ENCODE results near the gene MYO18B.

The MYO18B gene

DNA sequence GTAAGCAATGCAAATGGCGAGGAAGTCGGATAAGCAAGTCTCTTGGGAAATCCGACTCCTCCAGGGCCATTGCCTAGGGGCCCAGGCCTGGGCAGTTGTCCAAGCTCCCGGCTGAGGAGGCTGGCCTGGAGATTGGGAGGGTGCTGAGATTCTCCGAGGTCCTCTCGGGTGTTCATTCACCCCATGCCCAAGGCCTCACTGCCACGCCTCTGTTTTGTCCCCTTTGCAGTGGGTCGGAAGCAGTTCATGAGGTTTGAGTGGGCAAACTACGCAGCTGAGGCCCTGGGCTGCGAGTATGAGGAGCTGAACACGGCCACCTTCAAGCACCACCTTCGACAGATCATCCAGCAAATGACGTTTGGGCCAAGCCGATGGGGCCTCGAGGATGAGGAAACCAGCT is 81.3 kb downstream of the MYO18B start:
- no peak for DNase-seq (ENCODE audit: low spot score)

DNA sequence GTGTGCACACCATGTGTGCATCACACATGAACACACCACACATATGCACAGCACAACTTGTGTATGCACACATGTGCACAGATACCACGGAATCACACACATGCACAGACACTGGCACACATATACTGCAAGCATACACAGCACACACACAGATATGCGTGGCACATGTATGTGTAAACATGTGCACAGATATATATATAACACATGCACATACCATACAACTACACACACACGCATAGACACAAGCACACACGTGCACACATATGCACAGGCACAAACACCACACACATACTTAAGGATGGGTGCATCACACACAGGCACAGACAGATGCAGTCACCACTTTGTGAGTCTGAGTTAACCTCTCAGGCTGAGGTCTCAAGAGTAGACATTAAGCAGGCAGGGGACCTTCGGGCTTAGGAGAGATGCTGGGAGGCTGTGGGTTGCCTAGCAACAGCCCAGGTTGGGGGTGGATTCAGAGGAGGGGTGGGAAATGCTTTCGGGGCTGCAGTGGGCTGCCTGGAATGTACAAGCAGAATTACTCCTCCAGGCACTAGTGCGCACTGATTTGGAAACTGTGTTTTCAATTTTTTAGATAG is 82.9 kb downstream of the MYO18B start:
- DNase-seq (ENCODE audit: low spot score): no peak

DNA sequence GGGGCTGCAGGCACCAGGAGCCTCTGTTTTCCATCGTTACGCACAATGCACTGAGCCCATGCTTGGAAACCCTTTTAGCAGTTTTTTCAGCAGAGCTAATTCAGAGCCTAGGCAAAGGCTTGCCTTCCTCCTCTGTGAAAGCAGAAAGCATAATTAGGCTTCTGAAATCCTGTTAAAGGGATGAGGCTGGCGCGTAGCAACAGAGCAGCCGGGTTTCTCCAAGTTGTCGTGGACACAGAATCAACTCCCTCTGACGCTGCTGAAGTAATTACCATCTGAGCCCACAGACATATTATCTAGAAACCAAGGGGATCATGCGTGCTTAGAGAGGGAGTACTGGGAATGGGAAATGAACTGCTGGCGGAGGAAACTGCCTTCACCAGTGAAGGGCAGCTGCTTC is 85.4 kb downstream of the MYO18B start:
- DNase-seq (ENCODE audit: low spot score): no peak

DNA sequence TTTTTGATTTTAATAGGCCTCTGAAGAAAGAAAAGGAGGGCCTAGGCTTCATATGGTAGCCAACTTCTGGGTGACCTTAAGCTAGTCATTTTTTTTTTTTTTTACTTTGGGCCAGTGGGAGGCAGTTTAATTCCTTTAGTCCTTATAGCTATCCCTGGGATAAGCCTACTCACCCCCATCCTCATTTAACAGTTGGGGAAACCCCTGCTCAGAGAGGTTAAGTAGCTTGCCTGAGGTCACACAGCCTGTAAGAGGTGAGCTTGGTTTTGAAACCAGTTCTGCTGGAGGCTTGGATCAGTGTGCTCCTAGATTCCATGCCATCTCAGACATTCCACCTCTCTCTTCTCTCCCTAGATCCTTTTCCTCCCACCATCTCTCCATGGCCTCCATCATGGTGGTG is 86.4 kb downstream of the MYO18B start:
- no peak for DNase-seq (ENCODE audit: low spot score)

DNA sequence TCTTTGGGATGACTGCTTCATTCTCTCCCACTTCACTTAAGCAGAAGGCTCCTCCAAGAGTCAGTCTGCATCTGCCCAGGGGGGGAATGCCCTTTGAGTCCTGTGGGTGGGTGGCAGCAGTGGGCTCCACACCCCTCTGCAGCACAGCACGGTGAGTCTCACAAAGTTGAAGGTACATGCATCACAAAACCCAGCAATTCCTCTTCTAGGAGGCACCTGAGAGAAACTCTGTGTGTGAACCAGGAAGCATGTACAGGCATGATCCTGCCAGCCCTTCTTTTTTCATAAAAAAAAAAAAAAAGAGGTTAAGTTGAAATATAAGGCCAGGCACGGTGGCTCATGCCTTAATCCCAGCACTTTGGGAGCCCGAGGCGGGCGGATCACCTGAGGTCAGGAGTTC is 87.2 kb downstream of the MYO18B start:
- DNase-seq (ENCODE audit: low spot score): no peak

DNA sequence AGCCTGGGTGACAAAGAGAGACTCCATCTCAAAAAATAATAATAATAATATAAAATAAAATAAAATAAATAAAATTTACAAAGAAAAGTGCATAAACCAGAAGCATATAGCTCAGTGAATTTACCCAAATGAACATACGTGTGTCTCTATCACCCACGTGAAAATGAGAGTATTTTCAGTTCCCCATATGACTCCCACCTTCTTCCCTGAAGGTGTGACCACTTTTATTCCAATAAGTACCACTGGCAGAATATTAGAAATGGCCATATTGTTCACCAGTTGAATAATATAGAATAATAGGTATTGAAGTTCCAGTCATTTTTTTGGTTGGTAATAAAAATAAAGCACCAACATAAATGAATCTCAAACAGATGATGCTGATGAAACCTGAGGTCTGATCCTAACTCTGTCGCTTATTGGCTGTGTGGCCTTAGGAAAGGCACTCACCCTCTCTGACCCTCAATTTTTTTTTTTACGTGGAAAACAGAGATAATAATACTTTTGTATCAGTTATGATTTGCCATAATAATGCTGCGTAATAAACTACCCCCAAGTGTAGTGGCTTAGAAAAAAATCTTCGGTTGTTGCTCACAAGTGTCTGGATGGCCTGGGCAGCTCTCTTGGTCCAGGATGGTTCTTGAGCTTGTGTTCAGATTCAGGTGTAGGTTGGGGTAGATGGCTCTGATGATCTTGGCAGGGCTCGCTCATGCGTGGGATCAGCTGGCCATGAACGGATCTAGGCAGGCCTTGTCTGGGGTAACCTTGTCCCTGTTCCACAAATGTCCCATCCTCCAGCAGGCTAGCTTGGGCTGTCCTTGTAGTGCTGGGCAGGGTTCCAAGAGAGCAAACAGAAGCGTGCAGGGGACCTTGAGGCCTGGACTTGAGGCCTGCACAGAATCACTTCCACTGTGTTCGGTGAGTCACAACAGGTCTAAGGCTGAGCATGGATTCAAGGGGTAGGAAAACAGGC is 88.1 kb downstream of the MYO18B start:
- DNase-seq (ENCODE audit: low spot score): no peak

DNA sequence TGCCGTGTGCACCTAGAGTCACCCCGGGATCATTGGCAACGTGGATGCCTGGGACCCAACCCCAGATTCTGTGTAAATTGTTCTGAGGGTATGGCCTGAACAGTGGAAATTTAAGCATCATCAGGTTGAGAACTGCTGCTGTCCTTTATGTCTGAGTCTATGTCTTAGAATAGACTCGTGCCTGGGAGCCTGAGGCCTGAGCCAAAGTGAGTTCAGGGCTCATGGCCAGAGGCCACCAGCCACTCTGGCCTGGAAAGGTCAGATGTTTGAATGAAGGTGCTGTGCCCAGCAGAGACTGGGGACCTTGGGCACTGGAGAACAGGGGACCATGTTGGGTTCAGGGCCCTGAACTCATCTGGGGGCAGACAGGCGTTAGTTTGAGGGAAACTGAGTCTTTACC is 91.1 kb downstream of the MYO18B start:
- DNase-seq (ENCODE audit: low spot score): no peak

DNA sequence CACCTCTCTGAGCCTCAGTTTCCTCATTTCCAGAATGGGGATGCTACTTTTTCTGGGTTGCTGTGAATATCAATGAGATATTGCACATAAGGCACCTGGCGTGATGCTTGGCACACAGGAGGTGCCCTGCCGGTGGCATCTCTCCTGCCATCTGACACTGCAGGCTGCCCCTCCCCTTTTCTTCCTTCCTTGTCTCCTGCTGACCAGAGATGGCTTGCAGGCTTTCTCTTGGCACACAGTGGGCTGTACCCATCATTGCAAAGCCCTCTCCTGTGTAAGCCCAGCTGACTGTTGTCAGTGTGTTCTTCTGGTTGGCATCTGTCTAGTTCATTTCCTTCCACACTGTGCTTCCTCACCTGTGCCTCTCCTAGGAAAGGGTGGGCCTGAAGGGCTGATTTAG is 91.7 kb downstream of the MYO18B start:
- no peak for DNase-seq (ENCODE audit: low spot score)

DNA sequence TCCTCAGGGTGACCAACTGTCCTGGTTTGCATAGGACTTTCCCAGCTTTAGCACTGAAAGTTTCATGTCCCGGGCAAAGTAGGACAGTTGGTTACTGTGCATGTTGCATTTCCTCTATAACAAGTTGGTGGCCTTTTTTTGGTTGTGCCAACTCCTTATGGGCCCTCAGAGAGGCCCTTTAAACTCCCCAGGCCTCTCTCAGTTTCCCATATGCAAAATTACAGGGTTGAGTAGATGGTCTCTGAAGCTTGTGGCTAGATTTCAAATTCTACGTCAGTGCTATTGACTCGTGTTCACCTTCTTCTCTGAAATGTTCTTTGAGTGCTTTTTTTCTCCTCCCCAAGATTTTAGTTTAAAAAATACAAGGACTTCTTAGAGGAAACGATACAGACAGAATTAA is 92.5 kb downstream of the MYO18B start:
- no peak for DNase-seq (ENCODE audit: low spot score)

DNA sequence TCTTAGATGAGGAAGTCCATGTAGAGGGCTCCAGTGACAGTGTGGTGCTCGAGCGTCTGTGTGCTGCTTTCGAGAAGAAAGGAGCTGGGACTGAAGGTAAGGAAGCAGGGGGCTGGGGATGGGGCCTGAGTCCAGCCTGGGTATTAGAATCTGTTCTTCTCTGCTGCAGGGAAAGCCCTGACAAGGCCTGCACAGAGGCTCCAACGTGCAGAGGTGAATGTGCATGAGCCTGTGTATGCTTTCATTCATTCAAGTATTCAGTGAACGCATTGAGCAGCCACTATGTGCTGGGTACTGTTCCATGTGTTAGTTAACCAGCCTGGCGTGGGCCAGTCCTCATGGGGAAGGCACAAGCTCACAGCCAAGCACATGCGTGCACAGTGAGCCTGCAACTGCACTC is 93.4 kb downstream of the MYO18B start:
- no peak for DNase-seq (ENCODE audit: low spot score)

DNA sequence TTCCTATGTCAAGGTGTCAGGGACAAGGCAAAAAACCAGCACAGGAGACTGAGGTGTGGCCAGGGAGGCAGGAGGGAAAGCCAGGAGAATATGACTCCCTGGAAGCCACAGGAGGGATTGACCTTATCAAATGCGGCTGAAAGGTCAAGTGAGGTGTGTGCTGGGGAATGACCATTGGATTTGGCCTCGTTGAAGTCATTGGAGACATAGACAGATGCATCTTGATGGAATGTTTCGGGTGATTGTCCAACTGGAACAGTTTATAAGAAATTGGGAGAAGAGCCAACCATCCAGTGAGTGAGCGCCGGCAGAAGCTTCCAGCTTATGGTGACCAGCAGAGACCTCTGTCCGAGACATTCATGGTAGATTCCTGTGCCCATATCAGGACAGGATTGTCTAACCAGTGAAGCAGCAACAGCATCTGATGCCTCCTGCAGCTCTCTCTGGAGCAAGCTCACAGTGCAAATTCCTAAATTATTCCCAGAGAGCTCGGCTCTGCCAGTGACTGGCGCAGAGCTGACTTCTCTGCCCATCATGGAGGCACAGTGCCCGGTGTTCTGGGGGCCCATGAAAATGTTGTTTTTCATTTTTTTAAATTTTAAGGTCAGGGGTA is 95.4 kb downstream of the MYO18B start:
- DNase-seq (ENCODE audit: low spot score): no peak

DNA sequence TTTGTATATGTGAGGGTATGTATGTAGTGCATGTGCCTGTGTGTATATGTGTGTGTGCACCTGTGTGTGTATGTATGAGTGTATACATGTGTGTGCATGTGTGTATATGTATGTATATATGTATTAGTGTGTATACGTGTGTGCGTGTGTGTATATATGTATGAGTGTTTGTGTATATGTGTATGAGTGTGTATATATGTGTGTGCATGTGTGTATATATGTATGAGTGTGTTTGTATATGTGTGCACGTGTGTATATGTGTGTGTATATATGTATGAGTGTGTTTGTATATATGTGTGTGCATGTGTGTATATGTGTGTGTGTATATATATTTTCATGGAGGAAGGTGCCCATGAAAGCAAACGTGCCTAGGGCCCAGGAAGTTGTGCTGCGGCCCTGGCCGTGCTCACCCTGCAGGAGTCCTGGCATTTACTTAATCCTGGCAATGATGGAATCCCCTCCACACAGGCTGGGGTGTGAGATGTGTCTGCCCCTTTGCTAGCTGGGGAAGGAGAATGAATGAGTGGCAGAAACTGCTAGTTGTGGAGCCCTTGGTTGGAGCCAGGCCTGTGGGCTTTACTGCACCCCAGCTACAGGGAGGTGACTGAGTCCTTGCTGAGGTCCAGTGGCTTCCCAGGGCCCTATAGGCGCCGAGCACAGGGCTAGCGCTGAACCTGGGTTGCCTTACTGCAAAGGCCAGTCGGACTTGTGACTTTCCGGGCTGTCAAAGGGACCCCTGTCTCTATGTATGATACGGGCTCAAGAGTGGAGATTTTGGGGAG is 97.2 kb downstream of the MYO18B start:
- DNase-seq (ENCODE audit: low spot score): no peak

DNA sequence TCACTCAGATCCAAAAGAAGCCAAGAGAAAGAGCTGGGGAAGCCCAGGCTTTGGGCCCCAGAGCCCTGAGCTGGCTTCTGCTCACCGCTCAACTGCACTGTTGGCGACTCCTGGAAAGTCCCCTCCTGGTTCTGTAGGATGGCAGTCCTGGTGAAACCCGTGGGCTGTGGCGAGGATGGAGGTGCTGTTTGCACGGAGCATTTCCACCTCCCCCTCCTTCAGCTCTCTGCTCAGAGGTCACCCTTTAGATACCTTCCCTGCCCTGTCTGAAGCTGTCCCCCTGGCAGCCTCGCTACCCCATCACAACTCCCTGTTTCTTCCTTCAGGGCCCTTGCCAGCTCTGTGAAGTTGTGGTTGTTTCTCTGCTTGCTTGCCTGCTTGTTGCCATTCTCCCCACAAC is 97.8 kb downstream of the MYO18B start:
- no peak for DNase-seq (ENCODE audit: low spot score)

DNA sequence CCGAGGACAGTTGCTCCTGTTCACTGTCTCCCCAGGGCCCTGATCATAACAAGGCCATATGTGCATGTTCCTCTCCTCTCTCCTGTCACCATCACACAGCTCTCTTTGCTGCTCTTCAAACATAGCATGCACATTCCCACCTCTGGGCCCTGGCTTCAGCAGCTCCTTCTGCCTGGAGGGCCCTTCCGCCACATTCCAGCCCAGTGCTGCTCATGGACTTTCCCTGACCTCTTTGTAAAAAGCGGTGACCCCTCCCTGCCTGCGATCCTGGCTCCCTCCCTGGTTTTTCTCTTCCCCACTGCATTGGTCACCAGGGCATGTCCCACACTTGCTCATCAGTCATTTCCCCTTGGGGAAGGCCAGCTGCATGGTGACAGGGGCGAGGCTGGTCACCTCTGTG is 98.2 kb downstream of the MYO18B start:
- no peak for DNase-seq (ENCODE audit: low spot score)

DNA sequence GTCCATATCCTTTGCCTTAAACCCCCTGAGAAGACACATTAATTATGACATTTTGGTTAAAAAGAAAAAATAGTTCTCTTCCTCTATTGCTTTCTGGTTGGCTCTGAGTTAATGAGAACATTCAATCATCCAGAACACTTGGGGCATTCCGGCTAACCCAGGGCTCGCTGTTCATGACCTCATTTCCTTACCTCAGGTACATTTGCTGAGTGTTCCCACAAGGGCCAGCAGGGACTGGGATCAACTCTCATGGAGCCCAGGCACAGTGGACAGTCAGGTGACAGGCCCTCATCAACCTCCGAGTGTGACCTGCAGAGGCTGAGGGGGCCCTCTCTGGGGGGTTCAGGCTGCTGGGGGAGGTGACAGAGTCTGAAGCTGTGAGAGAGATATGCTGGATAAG is 98.9 kb downstream of the MYO18B start:
- DNase-seq (ENCODE audit: low spot score): no peak

DNA sequence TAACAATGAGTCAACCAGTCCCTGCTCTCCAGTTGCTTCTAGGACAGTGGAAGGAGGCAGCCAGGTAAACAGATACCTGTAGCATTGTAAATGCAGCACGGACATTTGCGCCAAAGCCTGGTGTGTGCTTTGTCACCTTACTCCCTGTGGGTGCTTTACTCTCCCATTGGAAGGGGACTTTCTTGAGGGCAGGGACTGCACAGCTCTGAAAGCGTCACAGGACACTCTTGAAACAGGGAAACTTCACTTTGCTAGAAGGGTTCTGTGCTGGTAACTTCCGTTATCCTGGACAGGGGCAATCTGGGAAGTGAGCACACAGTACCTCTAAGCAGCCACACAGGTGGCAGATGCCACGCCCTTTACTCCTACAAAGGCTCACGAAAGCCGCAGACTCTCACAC is 99.8 kb downstream of the MYO18B start:
- DNase-seq (ENCODE audit: low spot score): no peak

DNA sequence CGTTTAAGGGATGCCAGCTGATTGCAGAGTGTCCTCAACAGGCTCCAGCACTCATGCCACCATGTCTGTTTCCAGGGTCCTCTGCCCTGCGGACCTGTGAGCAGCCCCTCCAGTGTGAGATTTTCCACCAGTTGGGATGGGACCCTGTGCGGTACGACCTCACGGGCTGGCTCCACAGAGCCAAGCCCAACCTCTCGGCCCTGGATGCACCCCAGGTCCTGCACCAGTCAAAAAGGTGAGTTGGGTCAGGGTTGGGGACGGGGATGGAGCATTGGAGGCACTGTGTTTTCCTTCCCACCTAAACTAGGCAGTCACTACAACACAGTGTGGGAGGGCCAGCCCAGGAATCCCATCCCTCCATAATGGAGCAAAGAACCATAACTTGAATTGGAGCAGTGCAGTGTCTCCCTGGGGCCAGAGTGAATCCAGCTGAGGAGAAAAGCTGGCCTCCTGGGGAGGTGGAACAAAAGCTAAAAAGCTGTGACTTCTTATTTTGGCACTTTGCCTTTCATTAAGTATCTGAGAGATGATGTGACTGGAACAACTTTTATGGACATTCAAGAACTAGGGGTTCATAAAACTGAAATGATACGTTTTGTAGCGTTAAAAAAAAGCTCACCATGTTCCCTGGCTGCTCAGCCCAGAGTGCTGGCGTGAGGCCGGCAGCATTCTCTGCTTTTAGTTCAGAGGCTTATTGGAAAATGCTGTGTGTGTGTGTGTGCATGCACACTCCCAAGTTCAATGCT is 101.8 kb downstream of the MYO18B start:
- DNase-seq (ENCODE audit: low spot score): no peak

DNA sequence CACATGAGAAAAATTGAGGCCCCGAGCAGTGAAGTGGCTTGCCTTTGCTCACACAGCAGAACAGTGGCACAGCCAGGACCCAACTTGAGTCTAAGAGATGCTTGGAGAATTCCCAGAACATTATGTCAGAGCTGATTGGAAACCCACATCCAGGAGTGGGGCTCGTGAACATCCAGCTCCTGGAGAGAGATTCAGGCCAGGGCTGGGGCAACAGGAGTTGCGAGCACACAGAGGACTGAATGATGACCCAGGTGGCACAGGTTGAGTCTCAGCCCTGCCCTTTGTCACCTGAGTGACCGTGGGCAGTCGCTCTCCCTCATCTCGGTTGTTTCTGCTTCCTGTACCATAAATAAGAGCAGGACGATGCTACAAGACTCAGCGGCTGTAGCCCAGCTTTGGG is 102.6 kb downstream of the MYO18B start:
- no peak for DNase-seq (ENCODE audit: low spot score)

DNA sequence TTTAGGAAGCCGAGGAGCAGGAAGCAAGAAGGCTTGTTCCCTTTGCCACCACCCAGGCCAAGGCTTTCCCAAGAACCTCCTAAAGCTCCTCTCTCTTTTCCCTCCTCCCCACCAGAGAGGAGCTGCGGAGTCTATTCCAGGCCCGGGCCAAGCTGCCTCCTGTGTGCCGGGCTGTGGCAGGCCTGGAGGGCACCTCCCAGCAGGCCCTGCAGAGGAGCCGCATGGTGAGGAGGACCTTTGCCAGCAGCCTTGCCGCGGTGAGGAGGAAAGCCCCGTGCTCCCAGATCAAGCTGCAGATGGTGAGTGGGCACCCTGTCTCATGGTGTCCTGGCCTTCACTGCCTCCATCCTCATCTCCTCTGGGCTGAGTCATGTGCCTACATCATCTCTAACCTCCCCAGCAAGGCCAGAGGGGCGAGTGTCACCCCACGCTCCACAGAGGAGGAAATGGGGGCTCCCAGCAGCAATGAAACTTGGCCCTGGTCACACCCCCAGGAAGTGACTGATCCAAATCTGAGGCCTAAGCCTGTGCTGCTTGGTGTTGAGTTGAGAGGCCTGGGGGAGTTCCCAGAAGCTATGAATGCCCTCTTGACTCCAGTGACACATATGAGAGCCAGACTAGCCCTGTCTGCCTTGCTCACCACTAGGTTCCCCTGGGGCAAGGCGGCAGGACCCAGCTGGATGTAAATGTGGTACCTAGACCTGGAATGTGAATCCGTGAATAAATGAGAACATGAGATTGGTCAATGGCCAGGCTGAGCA is 104.2 kb downstream of the MYO18B start:
- DNase-seq (ENCODE audit: low spot score): no peak

DNA sequence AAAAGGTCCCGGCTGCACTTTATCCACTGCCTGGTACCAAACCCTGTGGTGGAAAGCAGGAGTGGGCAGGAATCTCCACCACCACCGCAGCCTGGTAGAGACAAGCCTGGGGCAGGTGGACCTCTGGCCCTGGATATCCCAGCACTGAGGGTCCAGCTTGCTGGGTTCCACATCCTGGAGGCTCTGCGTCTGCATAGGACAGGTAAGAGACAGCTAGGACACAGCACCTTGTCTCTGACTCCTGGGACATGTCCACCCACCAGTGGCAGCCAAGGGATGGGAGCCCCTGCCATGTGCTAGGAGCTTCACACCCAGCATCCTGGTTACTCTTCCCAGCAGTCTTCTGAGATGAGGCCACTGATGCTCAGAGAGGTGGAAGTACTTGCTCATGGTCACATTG is 105.5 kb downstream of the MYO18B start:
- no peak for DNase-seq (ENCODE audit: low spot score)

DNA sequence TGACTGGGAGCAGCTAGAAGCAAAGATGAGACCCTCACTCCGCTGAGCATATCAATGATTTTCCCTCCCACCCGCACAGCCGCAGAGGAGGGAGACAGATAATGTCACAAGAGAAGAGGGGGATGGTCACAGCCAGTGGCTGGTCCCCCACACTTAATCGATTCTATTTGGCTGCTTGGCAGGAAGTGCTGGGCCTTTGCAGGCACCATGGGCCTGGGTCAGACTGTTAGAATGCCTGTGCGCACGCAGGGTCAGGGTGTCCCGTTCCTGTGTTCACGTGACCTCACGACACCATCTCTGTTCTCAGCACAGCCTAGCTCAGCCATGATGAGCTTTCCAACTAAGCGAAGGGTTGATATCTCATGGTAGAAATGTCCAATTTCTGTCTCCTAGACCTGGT is 107.0 kb downstream of the MYO18B start:
- no peak for DNase-seq (ENCODE audit: low spot score)

Data from SW480 (cell line).